ENCODE measurements around the gene RTL10. TPM values are rescaled to one million over a fixed set of nuclear protein-coding genes. Genes with fewer than 3 reads are reported as not detected.

The RTL10 gene
- total RNA-seq, 2 donors from 2014 or later = 8.2 to 9.0 TPM

DNA sequence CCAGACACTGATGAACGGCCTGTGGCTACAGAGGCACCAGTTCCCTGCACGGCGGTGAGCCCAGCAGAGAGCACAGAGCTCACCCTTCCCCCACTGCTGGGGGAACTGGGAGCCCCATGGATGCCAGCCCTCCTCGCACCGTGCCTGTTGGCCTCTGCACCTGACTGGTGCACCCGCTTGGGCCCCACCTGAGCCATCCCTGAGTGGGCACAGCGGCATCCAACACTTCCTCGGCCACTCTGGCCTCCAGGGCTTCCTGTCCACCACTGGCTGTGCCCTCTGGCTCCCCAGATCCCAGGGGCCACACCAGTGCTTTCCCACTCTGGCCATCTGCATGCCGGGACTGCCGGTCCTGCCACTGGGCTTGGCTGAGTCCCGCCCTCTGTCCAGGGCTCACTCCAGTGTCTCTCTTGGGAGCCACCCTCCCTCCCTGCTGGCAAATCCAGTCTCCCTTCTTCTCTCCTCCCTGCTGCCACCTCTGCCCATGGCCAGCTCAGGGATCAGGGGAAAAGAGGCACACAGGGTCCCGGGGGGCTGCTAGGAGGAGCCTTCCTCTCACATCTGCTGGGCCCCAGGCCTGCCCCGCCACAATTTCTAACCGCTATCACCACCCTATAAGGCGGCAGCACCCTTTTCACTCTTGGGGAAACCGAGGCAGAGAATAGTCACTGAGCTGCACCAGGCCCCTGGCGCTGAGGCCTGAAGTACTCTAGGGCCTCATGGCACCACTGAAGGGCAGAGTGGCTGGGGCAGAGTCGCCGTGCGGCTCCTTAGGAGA, 33.0 kb downstream of the RTL10 start:
- intact Hi-C loops (cut with DNase I, micrococcal nuclease) = loop anchor here in 1 of 2 donors (10.0 kb wide), 1 partner anchor 57 kb away; the partner anchor contains the start of gene TBX1
- DNase-seq (no peak), ATAC-seq (no peak)

GRCh38 chr22:19820880-19821522, 33.7 kb downstream of the RTL10 start:
- ATAC-seq = no peak
- intact Hi-C loops (cut with DNase I, micrococcal nuclease) = loop anchor here in 1 of 2 donors (10.0 kb wide), 1 partner anchor 56 kb away; the partner anchor contains the start of gene TBX1
- no peak for DNase-seq

DNA sequence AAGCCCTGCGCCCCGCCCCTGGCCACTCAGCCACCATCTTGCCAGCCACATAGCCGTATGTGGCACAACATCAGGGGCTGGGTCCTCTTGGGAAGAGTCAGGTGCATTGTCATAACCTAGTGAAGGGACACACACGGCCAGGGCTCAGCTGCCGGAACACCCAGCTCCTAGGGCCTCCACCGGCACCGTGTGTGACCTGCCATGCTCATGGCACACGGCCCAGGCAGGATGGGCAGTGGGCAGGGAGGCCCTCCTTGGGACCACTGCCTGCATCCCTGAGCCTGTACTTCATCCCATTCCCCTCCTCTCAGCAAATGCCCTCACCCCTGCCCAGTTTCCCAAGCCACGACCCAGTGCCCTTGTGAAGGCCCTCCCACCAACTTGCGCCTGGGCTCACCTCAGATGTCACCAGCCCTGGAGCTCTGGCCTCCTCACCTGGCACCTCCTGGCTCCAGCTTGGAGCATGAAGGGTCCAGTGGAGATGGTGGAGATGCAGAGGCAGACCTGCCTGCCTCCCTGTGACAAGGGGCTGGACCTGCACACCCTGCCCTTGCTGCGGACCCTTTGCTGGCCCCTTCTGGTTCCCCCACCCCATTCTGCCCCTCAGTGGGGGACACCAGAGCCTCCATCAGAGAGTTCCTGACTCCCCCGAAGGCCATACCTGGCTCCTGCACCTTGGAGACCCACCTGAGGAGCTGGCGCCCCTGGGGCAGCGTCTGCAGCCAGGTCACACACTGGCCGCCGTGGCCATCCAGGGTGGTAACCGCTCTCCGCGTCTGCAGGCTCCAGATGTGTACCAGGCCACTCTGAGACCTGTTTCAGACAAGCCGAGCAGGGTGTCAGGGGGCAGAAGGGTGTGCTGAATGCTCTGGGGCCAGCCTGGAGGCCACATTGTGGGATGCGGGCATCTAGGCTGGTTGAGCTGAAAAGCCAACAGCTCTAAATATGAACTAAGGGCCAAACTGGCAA, 34.5 kb downstream of the RTL10 start:
- ATAC-seq (no peak), DNase-seq (no peak)
- intact Hi-C loops (cut with DNase I, micrococcal nuclease) = loop anchor here in 1 of 2 donors (10.0 kb wide), 1 partner anchor 55 kb away; the partner anchor contains the start of gene TBX1

DNA sequence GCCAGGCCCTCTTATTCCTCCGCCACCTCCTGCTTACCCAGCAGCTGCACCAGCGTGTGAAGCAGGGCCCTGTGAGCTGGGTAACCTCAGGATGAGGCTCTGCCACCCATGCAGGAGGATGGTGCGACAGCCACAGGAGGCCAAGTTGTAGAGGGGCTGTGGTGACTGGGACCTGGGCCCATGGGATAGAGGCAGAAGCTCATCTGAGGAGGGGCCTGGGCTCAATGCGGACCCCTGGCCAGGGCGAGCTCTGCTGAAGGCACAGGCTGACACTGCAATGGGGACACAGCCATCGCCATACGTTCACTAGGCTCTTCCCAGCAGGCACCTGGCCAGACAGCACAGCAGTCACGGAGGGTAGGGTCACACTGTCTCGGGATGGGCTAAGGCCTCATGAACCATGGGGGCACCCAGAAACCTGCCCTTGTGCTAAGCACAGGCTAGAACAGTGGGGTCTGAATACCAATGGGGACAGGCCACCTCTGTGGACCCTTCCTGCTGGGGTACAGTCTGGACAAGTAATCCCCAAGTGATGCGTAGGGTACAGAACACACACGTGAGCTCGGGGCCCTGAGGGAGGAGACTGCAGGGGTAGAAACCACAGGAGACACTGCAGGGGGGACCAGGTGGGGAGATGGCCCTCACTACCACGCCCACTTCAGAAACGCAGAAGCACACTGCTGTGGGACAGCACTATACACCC, 35.3 kb downstream of the RTL10 start:
- ATAC-seq (no peak), DNase-seq (no peak)
- intact Hi-C loops (cut with DNase I, micrococcal nuclease) = no loop called here

GRCh38 chr22:19818324-19819207, 36.1 kb downstream of the RTL10 start:
- ATAC-seq = no peak
- DNase-seq = no peak
- intact Hi-C loops (cut with DNase I, micrococcal nuclease) = no loop called here

DNA sequence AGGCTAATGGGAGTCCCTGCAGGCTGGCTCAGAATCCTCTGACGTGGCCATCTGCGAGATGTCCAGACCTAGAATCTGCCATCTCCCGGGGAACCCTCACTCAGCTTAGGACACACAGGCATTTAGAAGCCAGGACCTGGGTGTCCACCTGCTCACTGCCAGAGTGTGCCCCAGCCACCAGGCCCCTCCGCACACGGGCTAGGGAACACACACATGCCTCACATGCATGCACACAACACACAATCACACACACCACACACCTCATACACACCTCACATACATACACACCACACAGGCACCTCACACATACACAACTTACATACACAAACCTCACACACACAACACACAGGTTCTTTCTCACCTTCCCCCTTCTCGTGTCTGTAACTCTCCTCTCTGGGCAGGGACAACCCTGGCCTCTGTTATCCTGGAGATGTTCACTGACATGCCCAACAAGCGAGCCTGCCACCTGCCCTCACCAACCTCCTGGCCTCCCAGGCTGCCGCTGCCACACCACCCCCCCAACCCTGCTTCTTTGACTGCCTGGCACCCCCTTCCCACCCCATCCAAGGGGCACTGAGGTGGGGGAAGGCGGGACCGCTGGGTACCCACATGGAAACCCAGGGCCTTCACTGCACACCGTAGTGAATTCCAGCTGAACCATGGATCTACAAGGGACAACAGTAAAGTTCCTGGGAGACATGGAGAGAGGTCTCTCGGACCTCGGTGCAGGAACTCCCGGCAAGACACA, 38.1 kb downstream of the RTL10 start:
- intact Hi-C loops (cut with DNase I, micrococcal nuclease) = no loop called here
- DNase-seq = no peak
- ATAC-seq = no peak

- intact Hi-C loops (cut with DNase I, micrococcal nuclease) = no loop called here
- DNase-seq (no peak), ATAC-seq (no peak)
These were observed 38.8 kb downstream of the RTL10 start for GRCh38 chr22:19815823-19816290.

- intact Hi-C loops (cut with DNase I, micrococcal nuclease) = no loop called here
- no peak for DNase-seq
- no peak for ATAC-seq
These were observed 39.4 kb downstream of the RTL10 start for GRCh38 chr22:19815093-19815822.

- DNase-seq (no peak), ATAC-seq (no peak)
- intact Hi-C loops (cut with DNase I, micrococcal nuclease) = no loop called here
These were observed 40.2 kb downstream of the RTL10 start for GRCh38 chr22:19814428-19814827.

DNA sequence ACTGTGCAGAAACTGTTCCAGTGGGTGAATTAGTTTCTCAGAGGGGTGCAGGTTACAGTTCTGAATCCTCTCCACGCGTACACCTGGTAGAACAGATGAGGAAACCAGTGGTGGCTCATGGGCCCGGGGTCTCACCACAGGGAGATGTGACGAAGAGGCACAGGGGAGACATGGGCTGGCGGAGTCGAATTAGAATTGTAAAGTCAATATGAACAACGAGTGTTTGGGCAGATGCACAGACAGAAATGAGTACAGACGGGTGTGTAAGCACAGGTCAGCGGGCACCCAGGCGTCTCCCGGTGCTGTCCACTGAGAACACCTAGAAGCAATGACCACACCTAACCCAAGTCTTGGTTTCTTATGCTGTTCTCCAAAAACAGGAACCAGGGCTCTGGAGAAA, 41.8 kb downstream of the RTL10 start:
- intact Hi-C loops (cut with DNase I, micrococcal nuclease) = no loop called here
- ATAC-seq (no peak), DNase-seq (no peak)

- no peak for ATAC-seq
- intact Hi-C loops (cut with DNase I, micrococcal nuclease) = no loop called here
- DNase-seq = no peak
These were observed 42.6 kb downstream of the RTL10 start for GRCh38 chr22:19811811-19812771.

GRCh38 chr22:19811211-19811621, 43.5 kb downstream of the RTL10 start:
- no peak for DNase-seq
- intact Hi-C loops (cut with DNase I, micrococcal nuclease) = no loop called here
- no peak for ATAC-seq

DNA sequence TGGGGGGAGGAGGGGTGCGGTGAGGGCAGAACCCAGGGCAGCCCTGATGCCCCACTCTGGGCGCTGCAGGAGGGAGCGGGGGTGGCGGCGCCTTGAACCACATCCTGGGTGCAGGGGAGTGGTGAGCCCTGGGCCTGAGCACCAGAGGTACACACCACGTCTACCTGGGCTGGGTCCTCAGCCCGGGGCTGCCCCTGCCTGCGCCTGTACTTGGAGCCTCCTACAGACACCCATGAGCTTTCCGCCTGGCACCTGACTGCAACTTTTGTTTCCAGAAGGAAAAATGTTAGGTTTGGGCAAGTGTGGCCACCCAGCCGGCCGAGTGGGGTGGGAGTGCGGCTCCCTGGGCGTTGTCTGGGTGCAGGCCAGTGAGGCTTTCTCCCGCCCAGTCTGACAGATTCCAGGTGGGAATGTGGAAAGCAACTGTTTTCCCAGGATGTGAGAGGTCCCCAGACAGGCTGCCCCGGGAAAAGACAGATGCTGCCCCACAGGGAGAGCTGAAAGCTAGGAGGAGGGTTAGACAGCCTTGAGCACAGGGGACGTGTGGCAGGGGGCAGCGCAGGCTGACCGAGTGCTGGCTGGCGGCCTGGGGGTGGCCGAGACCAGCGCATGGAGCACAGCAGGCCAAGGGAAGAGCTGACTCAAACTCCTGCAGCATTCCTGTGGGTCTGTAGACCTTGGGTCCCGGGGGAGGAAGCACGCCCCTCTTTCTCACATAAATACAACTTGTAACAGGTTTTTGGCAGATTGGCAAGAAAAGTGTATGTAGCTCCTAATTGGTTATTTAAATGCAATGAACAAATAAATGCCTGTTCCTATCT, 44.1 kb downstream of the RTL10 start:
- no peak for DNase-seq
- ATAC-seq = no peak
- intact Hi-C loops (cut with DNase I, micrococcal nuclease) = no loop called here

- DNase-seq (no peak), ATAC-seq (no peak)
- intact Hi-C loops (cut with DNase I, micrococcal nuclease) = no loop called here
These were observed 44.9 kb downstream of the RTL10 start for GRCh38 chr22:19809741-19810140.
